Stimulated activated CD8-positive, alpha-beta memory T cell treated with anti-CD3 and anti-CD28 coated beads, Interleukin-12 subunit alpha, Interleukin-12 subunit beta, amount 100 ng/mL, for 1 hour (primary cell): Measurements from ENCODE around the gene DUSP16.
"Not testable (repeated sequence)": the region's sequence is repeated elsewhere in the genome, so short reads cannot be mapped to it uniquely, and the experiment has no call there.

Source experiments
- DNase-seq: peaks from one replicate; pipeline ENCODE4 v3.0.0-alpha.2; 2020; ENCODE audit warnings: low read depth

DUSP16 gene

GRCh38 chr12:12520273-12520672 lies 42.4 kb downstream of the DUSP16 start:
- no peak for DNase-seq

DNA sequence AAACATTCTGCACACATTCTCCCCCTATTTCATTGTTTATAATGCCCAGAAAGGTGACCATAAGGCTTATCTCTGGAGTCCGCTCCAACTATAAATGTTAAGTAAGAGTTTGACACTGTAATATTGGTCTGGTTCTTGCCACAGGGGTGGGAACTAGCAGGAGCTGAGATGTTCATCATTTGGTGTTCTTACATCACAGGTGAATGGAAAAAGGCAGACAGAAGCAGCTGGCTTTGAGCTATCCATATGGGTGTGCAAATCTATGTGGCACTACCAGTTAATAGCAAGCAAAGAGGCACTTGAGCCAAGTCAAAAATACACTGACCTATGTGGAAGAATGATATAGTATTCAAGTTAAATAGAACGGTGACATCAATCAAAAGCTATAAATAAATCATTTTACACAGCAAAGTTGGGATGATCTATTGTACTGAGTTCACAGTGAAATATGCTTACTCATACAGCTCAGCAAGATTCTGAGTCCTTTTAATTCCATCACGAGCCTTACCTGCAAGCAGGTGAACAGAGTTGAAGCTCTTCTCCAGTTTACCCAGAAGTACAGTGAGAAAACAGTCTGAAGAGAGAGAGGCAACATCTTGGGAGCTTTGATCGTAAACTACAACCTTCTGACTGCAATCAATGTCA lies 43.2 kb downstream of the DUSP16 start:
- no peak for DNase-seq

GRCh38 chr12:12518919-12519318 lies 43.7 kb downstream of the DUSP16 start:
- no peak for DNase-seq

DNA sequence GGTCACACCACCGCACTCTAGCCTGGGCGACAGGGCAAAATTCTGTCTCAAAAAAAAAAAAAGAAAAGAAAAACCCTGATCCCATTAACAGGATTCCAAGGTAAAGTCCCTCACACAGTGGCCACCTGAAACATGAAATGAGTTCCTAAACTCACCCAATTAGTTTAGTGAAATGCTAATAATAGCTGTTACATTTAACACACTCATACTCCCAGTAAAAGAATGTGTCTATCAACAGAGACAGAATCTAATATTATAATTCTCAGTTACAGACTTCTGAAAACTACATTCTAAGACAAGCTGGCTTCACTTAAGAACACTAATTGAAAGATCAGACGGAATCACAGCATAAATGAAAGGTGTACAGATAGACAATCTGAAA lies 44.2 kb downstream of the DUSP16 start:
- no peak for DNase-seq

GRCh38 chr12:12513416-12514006 lies 49.2 kb downstream of the DUSP16 start:
- no peak for DNase-seq

DNA sequence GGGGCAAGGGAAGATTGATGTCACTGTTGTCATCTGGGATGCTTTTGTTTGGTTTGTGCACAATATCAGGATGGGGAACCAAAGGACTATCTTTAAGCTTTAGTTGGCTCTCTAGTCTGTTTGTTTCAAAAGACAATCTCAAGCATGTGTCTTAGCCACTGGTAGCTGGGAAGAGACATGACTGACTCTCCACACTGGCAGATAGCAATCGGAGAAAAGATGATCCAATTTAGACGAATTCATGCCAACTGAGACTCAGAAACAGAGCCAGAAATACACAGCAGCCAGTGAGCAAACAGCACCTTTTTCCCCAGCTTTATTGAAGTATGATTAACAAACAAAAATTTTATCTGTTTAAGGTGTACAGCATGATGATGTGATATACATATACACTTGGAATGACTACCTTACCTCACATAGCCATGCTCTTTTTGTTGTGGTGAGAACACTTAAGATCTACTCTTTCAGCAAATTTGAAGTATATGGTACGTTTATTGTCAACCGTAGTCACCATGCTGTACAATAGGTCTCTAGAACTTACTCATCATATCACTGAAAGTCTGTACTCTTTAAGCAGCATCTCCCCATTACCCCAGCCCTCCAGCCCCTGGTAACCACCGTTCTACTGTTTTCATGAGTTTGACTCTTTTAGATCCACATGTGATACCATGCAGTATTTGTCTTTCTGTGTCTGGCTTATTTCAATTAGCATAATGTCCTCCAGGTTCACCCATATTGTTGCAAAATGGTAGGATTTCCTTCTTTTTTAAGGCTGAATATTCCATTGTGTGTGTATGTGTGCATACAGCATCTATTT lies 50.6 kb downstream of the DUSP16 start:
- DNase-seq: no peak

DNA sequence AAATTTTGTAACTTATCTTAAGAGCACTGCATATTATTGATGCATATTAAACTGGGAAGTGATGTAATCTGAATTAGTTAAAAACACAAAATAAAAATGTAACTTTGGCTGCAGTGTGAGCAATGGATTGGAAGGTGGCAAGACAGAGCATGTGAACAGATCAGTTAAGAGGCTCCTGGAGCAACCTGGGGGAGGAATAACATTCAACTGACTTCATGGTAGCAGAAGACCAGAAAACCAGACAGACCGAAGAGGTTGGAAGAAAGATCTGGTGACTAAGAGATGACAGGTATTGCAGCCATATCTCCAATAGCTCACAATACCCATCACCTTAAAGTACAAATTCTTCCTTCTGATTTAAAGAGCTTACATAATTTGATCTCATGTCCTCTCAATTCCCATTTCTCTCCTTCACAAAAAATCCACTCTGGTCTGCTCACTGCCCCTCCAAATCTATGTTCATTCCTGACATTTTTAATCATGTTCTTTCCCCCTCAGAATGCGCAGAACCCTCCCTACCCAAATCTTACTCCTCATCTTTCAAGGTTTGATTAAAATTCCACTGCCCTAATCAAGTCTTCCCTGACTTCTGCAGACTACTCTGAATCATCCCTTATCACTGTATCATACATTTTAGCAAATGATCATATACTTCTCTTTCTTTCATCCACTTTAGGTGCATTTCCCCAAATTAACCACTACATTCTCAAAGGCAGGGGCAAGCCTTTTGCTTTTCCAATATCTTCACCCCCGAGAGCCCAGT lies 51.5 kb downstream of the DUSP16 start:
- DNase-seq: no peak

DNA sequence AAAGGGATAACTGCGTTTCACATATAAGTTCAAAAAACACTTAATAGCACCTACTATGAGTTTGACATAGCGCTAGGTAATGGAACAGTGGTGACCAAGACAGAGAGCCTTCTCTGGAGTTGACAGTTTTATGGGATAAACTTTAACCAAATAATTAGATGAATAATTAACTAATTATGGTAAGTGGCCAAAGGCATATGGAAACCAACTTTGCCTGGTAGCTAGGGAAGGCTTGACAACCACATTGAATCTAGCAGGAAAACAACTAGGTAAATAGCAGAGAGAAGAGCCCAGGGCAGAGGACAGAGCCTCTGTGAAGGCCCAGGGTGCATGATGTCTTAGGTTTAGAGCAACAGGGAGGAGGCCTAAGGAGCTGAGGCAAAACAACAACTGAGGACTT lies 52.1 kb downstream of the DUSP16 start:
- no peak for DNase-seq

- DNase-seq: no peak
Observed at GRCh38 chr12:12510141-12510540, 52.5 kb downstream of the DUSP16 start.

GRCh38 chr12:12508612-12509011 lies 54.1 kb downstream of the DUSP16 start:
- no peak for DNase-seq

DNA sequence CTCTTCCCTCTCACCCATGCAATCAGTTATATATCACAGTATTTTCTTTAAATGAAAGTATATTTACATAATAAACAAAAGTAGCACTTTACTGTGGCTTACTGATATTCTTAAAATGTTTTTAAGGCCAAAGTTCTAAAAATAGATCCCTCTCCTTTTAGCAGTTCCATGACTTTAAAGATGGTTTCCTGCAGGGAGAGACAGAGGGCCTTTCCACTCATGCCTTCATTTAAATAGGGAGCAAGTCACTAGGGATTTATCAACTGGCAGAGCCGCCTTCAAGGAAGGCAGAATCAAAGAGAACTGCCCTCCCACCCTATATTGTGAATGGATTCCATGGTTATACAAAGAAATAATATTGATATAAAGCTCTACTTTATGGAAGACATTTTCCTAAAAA lies 55.5 kb downstream of the DUSP16 start:
- DNase-seq: no peak

DNA sequence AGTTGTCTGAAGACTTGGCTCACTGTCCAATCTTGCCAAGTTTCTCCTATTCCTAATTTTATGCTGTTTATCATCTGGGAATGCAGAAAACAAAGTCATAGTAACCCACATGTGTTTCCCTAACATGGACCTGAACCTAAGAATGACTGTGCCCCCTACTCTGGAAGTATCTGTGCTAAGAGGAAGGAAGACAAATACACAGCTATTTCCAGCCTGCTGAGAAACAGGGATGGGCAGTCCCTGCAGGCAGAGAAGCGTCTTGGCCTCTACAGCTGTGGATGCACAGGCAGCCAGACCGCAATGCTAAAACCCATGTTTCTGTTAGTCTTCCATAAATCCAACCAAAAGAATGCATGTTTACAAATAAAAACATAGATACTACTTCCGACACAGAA lies 56.2 kb downstream of the DUSP16 start:
- no peak for DNase-seq

- DNase-seq: no peak
Observed at GRCh38 chr12:12505544-12506495, 56.8 kb downstream of the DUSP16 start.

GRCh38 chr12:12503384-12504078 lies 59.1 kb downstream of the DUSP16 start:
- DNase-seq: no peak

DNA sequence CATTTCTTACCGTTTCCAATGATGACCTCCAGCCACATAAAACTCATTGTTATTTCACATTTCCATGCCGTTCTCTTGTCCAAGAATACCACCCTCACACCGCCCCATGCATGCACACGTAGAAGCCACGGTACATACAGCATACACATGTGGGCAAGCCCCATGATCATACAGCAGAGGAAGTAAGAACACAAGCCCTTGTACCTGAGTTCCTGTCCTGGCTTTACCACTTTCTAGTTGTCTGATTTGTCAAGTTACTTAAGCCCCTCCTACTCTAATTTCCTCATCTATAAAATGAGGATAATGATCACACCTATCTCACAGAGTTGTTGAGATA lies 59.9 kb downstream of the DUSP16 start:
- DNase-seq: no peak

DNA sequence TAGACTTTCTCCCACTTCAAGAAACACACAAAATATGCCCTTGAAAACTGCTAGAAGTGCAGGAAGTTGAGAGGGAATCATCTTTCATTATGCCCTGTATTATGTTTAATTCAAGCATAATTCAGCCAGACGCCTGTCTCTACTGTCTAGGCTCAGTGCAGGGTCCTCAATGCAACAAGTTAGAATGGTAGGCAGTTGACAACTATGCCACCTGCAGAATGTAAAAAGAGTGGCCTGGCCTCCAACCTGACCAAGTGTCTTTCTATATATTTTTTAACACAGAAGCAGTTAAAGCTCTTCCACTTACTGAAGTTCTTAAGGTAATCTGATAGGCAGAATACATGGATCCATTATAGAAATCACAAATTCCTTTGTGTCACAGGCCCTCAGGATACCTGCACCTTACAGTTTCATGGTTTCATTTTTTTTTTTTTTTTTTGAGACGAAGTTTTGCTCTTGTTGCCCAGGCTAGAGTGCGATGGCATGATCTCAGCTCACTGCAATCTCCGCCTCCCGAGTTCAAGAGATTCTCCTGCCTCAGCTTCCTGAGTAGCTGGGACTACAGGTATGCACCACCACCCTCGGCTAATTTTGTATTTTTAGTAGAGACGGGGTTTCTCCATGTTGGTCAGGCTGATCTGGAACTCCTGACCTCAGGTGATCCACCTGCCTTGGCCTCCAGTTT lies 60.4 kb downstream of the DUSP16 start:
- DNase-seq: not testable (repeated sequence)

DNA sequence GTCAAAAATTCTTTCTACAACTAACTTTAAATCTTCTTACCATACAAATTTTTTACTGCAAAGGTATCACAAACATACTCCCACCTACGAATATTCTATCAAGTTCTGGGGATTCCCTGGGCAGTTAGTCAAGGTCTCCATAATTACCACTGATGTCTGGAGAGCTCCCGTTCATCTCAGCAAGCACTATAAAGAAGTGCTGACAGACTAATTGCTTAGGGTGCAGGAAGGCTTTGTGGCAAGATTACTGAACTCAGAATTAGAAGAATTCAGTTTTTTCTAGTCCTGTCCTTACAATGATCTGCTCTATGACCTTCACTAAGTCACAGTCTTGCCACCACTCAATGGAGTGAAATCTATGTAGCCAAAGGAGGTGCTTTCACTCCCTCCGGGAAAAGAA lies 61.5 kb downstream of the DUSP16 start:
- DNase-seq: no peak

DNA sequence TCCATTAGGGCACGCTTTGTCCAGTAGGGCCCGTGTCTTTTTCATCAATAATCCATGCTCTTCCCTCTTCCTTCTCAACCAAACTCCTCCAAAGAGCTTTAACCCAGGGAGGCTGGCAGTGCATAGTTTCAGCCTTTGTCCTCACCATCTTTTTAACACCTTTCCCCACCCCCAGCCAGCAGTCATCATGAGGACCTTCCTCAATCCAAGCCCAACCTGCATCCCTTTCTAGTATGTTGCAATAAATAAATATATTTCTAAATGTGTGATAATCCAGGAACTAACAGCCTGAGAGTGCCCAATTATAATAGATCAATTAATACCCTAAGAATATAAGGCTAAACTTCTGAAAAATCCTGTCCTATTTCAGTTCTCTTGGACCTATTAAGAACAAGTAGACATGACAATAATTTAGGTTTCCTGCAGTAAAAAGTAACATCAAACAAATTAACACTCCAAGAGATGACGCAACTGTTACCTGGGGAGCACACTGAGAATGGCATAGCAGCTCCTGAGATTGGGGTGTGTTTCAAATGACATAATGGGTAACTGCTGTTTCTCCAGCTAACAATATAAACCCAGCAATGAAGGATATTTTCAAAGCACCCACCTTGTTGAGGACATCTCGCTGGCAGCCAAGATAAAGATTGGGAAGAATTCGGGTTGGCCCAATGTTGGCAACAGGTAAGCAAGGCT lies 62.6 kb downstream of the DUSP16 start:
- no peak for DNase-seq

DNA sequence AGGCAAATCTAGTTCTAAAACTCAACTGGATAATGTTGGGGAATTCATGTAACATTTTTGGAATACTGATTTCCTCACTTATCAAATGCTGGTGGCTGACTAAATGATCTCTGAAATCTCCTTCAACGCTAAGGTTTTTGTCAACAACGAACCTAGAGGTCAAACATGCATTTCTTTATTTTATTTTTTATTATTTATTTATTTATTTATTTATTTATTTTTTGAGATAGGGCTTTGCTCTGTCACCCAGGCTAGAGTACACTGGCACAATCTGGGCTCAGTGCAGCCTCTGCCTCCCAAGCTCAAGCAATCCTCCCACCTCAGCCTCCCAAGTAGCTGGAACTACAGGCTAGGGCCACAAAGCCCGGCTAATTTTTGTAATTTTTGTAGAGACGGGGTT lies 64.5 kb downstream of the DUSP16 start:
- DNase-seq: no peak

- DNase-seq: no peak
Observed at GRCh38 chr12:12495536-12495935, 67.1 kb downstream of the DUSP16 start.
